ENCODE data around the gene TBXA2R. TPM values are rescaled to one million over a fixed set of nuclear protein-coding genes. Genes with fewer than 3 reads are reported as not detected.

The TBXA2R gene
- total RNA-seq, 4 donors from 2014 or later, result 4.8 to 17.2 (median 7.7) TPM

- WGBS, result 88% methylated on average over 34 of the region's 36 CpGs
- peaks cover 0 to 19% (median 14%) of the 10 kb centered on the region in 4 donors for H3K4me1 ChIP-seq
- no peaks in the 10 kb centered on the region for H3K27me3 ChIP-seq
- intact Hi-C loops (cut with DNase I), result no loop called here
- no peak overlapping the region for H3K27ac ChIP-seq (replicated peaks in 1 of 4)
- H3K36me3 ChIP-seq, result peaks cover 73 to 100% (median 99%) of the 10 kb centered on the region in 4 donors
- no peaks in the 10 kb centered on the region for H3K9me3 ChIP-seq
- TF ChIP-seq, protein P1, sequence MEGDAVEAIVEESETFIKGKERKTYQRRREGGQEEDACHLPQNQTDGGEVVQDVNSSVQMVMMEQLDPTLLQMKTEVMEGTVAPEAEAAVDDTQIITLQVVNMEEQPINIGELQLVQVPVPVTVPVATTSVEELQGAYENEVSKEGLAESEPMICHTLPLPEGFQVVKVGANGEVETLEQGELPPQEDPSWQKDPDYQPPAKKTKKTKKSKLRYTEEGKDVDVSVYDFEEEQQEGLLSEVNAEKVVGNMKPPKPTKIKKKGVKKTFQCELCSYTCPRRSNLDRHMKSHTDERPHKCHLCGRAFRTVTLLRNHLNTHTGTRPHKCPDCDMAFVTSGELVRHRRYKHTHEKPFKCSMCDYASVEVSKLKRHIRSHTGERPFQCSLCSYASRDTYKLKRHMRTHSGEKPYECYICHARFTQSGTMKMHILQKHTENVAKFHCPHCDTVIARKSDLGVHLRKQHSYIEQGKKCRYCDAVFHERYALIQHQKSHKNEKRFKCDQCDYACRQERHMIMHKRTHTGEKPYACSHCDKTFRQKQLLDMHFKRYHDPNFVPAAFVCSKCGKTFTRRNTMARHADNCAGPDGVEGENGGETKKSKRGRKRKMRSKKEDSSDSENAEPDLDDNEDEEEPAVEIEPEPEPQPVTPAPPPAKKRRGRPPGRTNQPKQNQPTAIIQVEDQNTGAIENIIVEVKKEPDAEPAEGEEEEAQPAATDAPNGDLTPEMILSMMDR (IDR thresholded peaks at IDR 0.05), result no peak
- TF ChIP-seq POLR2A (IDR thresholded peaks at IDR 0.05; ENCODE audit: low read depth) (no peak), EP300 (IDR thresholded peaks at IDR 0.05) (no peak), POLR2AphosphoS5 (IDR thresholded peaks at IDR 0.05) (no peak)
- no peak for DNase-seq (ENCODE audit: extremely low spot score)
- H3K4me3 ChIP-seq, result no peak overlapping the region
Measured at GRCh38 chr19:3642987-3643673, 36.5 kb upstream of the TBXA2R start.

- Histone ChIP-seq H3K27ac (replicated peaks in 1 of 4) (no peak overlapping the region), H3K4me3 (no peak overlapping the region), H3K9me3 (no peaks in the 10 kb centered on the region), H3K36me3 (peaks cover 81 to 100% (median 99%) of the 10 kb centered on the region in 4 donors), H3K4me1 (peaks cover 0 to 19% (median 14%) of the 10 kb centered on the region in 4 donors), H3K27me3 (no peaks in the 10 kb centered on the region)
- TF ChIP-seq EP300 (IDR thresholded peaks at IDR 0.05) (no peak), POLR2AphosphoS5 (IDR thresholded peaks at IDR 0.05) (no peak), POLR2A (IDR thresholded peaks at IDR 0.05; ENCODE audit: low read depth) (no peak)
- TF ChIP-seq, protein P1 (IDR thresholded peaks at IDR 0.05), result no peak
- no peak for DNase-seq (ENCODE audit: extremely low spot score)
- intact Hi-C loops (cut with DNase I), result no loop called here
- 89% methylated on average over 17 of the region's 17 CpGs for WGBS
Measured at GRCh38 chr19:3642296-3642695, 35.6 kb upstream of the TBXA2R start.

DNA sequence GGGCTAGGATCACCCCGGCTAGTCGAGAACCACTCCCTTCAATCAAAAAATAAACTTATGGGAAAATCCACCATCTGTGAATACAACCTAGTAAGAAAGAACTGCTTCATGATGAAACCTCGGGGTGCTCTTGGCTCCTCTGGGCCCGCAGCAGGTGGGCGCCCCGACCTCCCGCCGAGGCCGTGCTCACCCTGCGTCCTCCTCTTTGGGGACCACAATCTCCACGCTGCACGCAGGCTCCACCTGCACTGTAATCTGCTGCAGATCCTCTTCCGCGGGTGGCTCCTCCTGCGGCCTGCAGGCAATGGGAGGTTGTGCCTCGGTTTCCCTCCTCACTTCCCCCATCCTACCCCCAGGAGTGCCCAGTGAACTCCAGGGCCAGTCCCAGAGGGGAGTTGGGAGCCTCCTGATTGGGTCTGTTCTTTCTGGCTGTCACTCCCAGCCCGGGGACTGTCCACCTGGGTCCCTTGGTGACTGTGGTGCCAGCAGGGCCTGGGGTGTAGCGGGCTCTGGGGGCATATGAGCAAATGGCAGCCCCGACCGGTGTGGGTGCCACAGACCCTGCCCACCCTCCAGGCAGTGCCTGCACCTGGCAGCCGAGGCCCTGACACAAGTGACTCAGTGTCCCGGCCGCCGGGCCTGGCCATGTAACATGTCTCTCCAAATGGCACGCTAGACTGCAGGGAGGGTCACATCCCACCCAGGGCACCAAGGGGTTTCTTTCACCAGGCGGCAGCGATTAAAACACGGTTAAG, 35.0 kb upstream of the TBXA2R start:
- intact Hi-C loops (cut with DNase I), result no loop called here
- H3K4me1 ChIP-seq, result peaks cover 0 to 19% (median 14%) of the 10 kb centered on the region in 4 donors
- H3K27me3 ChIP-seq, result no peaks in the 10 kb centered on the region
- peaks cover 84 to 100% (median 100%) of the 10 kb centered on the region in 4 donors for H3K36me3 ChIP-seq
- no peak for DNase-seq (ENCODE audit: extremely low spot score)
- TF ChIP-seq, protein P1 (IDR thresholded peaks at IDR 0.05), result no peak
- TF ChIP-seq POLR2AphosphoS5 (IDR thresholded peaks at IDR 0.05) (no peak), POLR2A (IDR thresholded peaks at IDR 0.05; ENCODE audit: low read depth) (no peak), EP300 (IDR thresholded peaks at IDR 0.05) (no peak)
- no peak overlapping the region for H3K4me3 ChIP-seq
- 93% methylated on average over 27 of the region's 28 CpGs for WGBS
- H3K27ac ChIP-seq (replicated peaks in 1 of 4), result no peak overlapping the region
- H3K9me3 ChIP-seq, result no peaks in the 10 kb centered on the region

GRCh38 chr19:3639479-3639878, 32.8 kb upstream of the TBXA2R start:
- WGBS, result 90% methylated on average over 13 of the region's 13 CpGs
- Histone ChIP-seq H3K36me3 (peaks cover 71 to 100% (median 97%) of the 10 kb centered on the region in 4 donors), H3K9me3 (no peaks in the 10 kb centered on the region), H3K4me1 (peaks cover 0 to 5% (median under 1%) of the 10 kb centered on the region in 4 donors), H3K27me3 (no peaks in the 10 kb centered on the region), H3K27ac (replicated peaks in 1 of 4) (no peak overlapping the region), H3K4me3 (no peak overlapping the region)
- TF ChIP-seq POLR2A (IDR thresholded peaks at IDR 0.05; ENCODE audit: low read depth) (no peak), EP300 (IDR thresholded peaks at IDR 0.05) (no peak), POLR2AphosphoS5 (IDR thresholded peaks at IDR 0.05) (no peak)
- TF ChIP-seq, protein P1 (IDR thresholded peaks at IDR 0.05), result no peak
- no peak for DNase-seq (ENCODE audit: extremely low spot score)
- intact Hi-C loops (cut with DNase I), result no loop called here
